ENCODE measurements around the gene DNAH5.

The DNAH5 gene

DNA sequence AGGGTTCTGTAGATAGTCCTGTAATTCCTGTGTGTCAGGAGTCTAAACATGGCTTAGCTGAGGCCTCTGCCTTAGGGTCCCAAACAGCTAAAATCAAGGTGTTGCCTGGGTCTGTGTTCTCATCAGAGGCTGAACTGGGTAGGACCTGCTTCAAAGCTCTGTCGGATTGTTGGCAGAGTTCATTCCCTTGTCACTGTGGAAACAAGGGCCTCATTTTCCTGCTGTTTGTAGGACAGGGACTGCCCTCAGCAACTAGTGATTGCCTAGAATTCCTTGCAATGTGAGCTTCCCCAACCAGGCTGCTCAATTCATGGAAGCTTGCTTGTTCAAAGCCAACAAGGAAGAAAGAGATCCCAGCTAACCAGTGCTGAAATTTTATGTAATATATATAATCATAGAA lies 283.2 kb downstream of the DNAH5 start:
- no peaks in the 10 kb centered on the region for H3K9me3 ChIP-seq (ENCODE audit: control insufficient read depth, insufficient read depth, low read depth, low read length)
- no peak overlapping the region for H3K9ac ChIP-seq (ENCODE audit: low read length)
- H3K4me3 ChIP-seq (ENCODE audit: low read depth, low read length), result no peak overlapping the region
- no peaks in the 10 kb centered on the region for H3K27me3 ChIP-seq (ENCODE audit: control insufficient read depth, insufficient read depth, low read length)
- H3K27ac ChIP-seq (ENCODE audit: low read depth, low read length), result no peak overlapping the region
- H3K36me3 ChIP-seq (ENCODE audit: control insufficient read depth, insufficient read depth, low read length), result no peaks in the 10 kb centered on the region
- H3K4me1 ChIP-seq (ENCODE audit: control insufficient read depth, insufficient read depth, low read length), result no peaks in the 10 kb centered on the region

GRCh38 chr5:13660072-13660471 lies 284.4 kb downstream of the DNAH5 start:
- no peaks in the 10 kb centered on the region for H3K4me1 ChIP-seq (ENCODE audit: control insufficient read depth, insufficient read depth, low read length)
- no peaks in the 10 kb centered on the region for H3K27me3 ChIP-seq (ENCODE audit: control insufficient read depth, insufficient read depth, low read length)
- H3K9ac ChIP-seq (ENCODE audit: low read length), result no peak overlapping the region
- no peaks in the 10 kb centered on the region for H3K36me3 ChIP-seq (ENCODE audit: control insufficient read depth, insufficient read depth, low read length)
- no peaks in the 10 kb centered on the region for H3K9me3 ChIP-seq (ENCODE audit: control insufficient read depth, insufficient read depth, low read depth, low read length)
- H3K4me3 ChIP-seq (ENCODE audit: low read depth, low read length), result no peak overlapping the region
- H3K27ac ChIP-seq (ENCODE audit: low read depth, low read length), result no peak overlapping the region

- H3K27ac ChIP-seq (ENCODE audit: low read depth, low read length), result no peak overlapping the region
- no peaks in the 10 kb centered on the region for H3K4me1 ChIP-seq (ENCODE audit: control insufficient read depth, insufficient read depth, low read length)
- no peak overlapping the region for H3K9ac ChIP-seq (ENCODE audit: low read length)
- H3K27me3 ChIP-seq (ENCODE audit: control insufficient read depth, insufficient read depth, low read length), result no peaks in the 10 kb centered on the region
- H3K9me3 ChIP-seq (ENCODE audit: control insufficient read depth, insufficient read depth, low read depth, low read length), result no peaks in the 10 kb centered on the region
- H3K36me3 ChIP-seq (ENCODE audit: control insufficient read depth, insufficient read depth, low read length), result no peaks in the 10 kb centered on the region
- no peak overlapping the region for H3K4me3 ChIP-seq (ENCODE audit: low read depth, low read length)
Measured at GRCh38 chr5:13659391-13659790, 285.1 kb downstream of the DNAH5 start.

- Histone ChIP-seq H3K27me3 (ENCODE audit: control insufficient read depth, insufficient read depth, low read length) (no peaks in the 10 kb centered on the region), H3K9me3 (ENCODE audit: control insufficient read depth, insufficient read depth, low read depth, low read length) (no peaks in the 10 kb centered on the region), H3K4me1 (ENCODE audit: control insufficient read depth, insufficient read depth, low read length) (no peaks in the 10 kb centered on the region), H3K36me3 (ENCODE audit: control insufficient read depth, insufficient read depth, low read length) (no peaks in the 10 kb centered on the region), H3K4me3 (ENCODE audit: low read depth, low read length) (no peak overlapping the region), H3K27ac (ENCODE audit: low read depth, low read length) (no peak overlapping the region), H3K9ac (ENCODE audit: low read length) (no peak overlapping the region)
Measured at GRCh38 chr5:13658761-13659160, 285.7 kb downstream of the DNAH5 start.

GRCh38 chr5:13658152-13658551 lies 286.3 kb downstream of the DNAH5 start:
- H3K9ac ChIP-seq (ENCODE audit: low read length), result no peak overlapping the region
- H3K4me3 ChIP-seq (ENCODE audit: low read depth, low read length), result no peak overlapping the region
- H3K27me3 ChIP-seq (ENCODE audit: control insufficient read depth, insufficient read depth, low read length), result no peaks in the 10 kb centered on the region
- H3K9me3 ChIP-seq (ENCODE audit: control insufficient read depth, insufficient read depth, low read depth, low read length), result no peaks in the 10 kb centered on the region
- H3K4me1 ChIP-seq (ENCODE audit: control insufficient read depth, insufficient read depth, low read length), result no peaks in the 10 kb centered on the region
- H3K36me3 ChIP-seq (ENCODE audit: control insufficient read depth, insufficient read depth, low read length), result no peaks in the 10 kb centered on the region
- no peak overlapping the region for H3K27ac ChIP-seq (ENCODE audit: low read depth, low read length)

GRCh38 chr5:13653709-13654108 lies 290.8 kb downstream of the DNAH5 start:
- Histone ChIP-seq H3K9me3 (ENCODE audit: control insufficient read depth, insufficient read depth, low read depth, low read length) (peaks cover 7% of the 10 kb centered on the region; the same call in 1 of the 2 replicates), H3K27me3 (ENCODE audit: control insufficient read depth, insufficient read depth, low read length) (no peaks in the 10 kb centered on the region), H3K9ac (ENCODE audit: low read length) (no peak overlapping the region), H3K36me3 (ENCODE audit: control insufficient read depth, insufficient read depth, low read length) (no peaks in the 10 kb centered on the region), H3K4me1 (ENCODE audit: control insufficient read depth, insufficient read depth, low read length) (no peaks in the 10 kb centered on the region), H3K27ac (ENCODE audit: low read depth, low read length) (no peak overlapping the region), H3K4me3 (ENCODE audit: low read depth, low read length) (no peak overlapping the region)

DNA sequence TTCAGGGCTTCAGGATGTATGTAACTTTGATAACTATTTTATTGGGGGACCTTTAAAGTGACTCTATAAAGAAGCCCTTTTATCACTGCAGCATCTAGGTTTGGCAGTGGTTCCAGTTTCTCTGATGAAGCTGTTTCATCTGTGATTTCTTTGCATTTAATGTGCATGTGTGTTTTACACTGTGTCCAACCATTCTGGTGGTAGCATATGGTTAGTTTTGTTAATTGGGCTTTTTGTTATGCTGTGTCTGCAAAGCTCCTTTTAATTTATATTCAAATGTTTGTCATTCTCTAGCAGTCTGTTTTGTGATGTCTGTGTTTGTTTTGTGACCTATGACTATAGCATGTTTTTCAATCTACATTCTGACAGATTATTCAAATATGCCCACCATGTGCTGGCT lies 294.8 kb downstream of the DNAH5 start:
- H3K27ac ChIP-seq (ENCODE audit: low read depth, low read length), result no peak overlapping the region
- H3K36me3 ChIP-seq (ENCODE audit: control insufficient read depth, insufficient read depth, low read length), result no peaks in the 10 kb centered on the region
- no peaks in the 10 kb centered on the region for H3K27me3 ChIP-seq (ENCODE audit: control insufficient read depth, insufficient read depth, low read length)

DNA sequence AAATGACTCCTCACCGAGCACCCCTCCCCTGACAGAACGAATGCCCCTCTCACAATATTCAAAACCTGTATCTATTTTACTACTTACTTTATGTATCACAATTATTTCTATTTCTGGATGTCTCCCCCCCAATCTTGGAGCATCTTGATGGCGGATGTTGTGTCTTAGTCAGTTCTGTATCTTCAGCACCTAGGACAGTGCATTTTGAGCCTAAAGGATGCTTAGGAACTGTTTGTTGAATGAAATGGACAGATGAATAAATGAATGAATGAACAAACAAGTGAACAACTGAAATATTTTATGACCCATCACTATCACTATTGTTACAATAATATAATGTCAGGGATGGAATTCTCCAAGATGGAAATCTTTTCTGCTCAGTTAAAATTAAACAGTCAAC lies 295.7 kb downstream of the DNAH5 start:
- Histone ChIP-seq H3K4me3 (ENCODE audit: low read depth, low read length) (no peak overlapping the region), H3K27me3 (ENCODE audit: control insufficient read depth, insufficient read depth, low read length) (no peaks in the 10 kb centered on the region), H3K36me3 (ENCODE audit: control insufficient read depth, insufficient read depth, low read length) (no peaks in the 10 kb centered on the region), H3K4me1 (ENCODE audit: control insufficient read depth, insufficient read depth, low read length) (no peaks in the 10 kb centered on the region), H3K9me3 (ENCODE audit: control insufficient read depth, insufficient read depth, low read depth, low read length) (peaks cover 7% of the 10 kb centered on the region; the same call in 1 of the 2 replicates), H3K27ac (ENCODE audit: low read depth, low read length) (no peak overlapping the region), H3K9ac (ENCODE audit: low read length) (no peak overlapping the region)

More for the DNA sequence above, 294.8 kb downstream of the DNAH5 start:
- H3K9ac ChIP-seq (ENCODE audit: low read length), result no peak overlapping the region
- no peak overlapping the region for H3K4me3 ChIP-seq (ENCODE audit: low read depth, low read length)
- H3K9me3 ChIP-seq (ENCODE audit: control insufficient read depth, insufficient read depth, low read depth, low read length), result peaks cover 7% of the 10 kb centered on the region; the same call in 1 of the 2 replicates
- no peaks in the 10 kb centered on the region for H3K4me1 ChIP-seq (ENCODE audit: control insufficient read depth, insufficient read depth, low read length)

GRCh38 chr5:13643734-13644133 lies 300.8 kb downstream of the DNAH5 start:
- H3K36me3 ChIP-seq (ENCODE audit: control insufficient read depth, insufficient read depth, low read length), result no peaks in the 10 kb centered on the region
- H3K27me3 ChIP-seq (ENCODE audit: control insufficient read depth, insufficient read depth, low read length), result no peaks in the 10 kb centered on the region
- H3K9ac ChIP-seq (ENCODE audit: low read length), result no peak overlapping the region
- H3K9me3 ChIP-seq (ENCODE audit: control insufficient read depth, insufficient read depth, low read depth, low read length), result no peaks in the 10 kb centered on the region; the same call in 1 of the 2 replicates
- H3K4me3 ChIP-seq (ENCODE audit: low read depth, low read length), result no peak overlapping the region
- H3K27ac ChIP-seq (ENCODE audit: low read depth, low read length), result no peak overlapping the region
- no peaks in the 10 kb centered on the region for H3K4me1 ChIP-seq (ENCODE audit: control insufficient read depth, insufficient read depth, low read length)

DNA sequence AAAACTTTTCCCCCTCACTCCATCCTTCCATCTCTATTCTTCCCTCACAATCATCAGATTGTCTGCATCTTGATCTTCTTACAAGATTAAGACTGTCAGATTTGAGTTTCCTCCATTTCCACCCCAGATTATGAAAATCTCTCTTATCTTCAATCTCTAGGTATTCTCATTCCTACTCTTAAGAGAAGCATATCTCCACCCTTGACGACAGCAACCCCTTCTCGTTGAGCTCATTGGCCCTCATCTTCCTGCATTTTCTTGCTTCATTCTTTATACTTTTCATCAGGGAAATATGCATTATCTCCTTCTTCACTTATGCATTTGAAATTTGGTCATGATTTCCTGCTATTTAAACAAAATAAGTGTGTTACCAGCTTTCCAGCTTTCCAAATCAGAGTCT lies 301.3 kb downstream of the DNAH5 start:
- H3K9me3 ChIP-seq (ENCODE audit: control insufficient read depth, insufficient read depth, low read depth, low read length), result no peaks in the 10 kb centered on the region; the same call in 1 of the 2 replicates
- no peaks in the 10 kb centered on the region for H3K36me3 ChIP-seq (ENCODE audit: control insufficient read depth, insufficient read depth, low read length)
- no peaks in the 10 kb centered on the region for H3K27me3 ChIP-seq (ENCODE audit: control insufficient read depth, insufficient read depth, low read length)
- no peak overlapping the region for H3K4me3 ChIP-seq (ENCODE audit: low read depth, low read length)
- H3K9ac ChIP-seq (ENCODE audit: low read length), result no peak overlapping the region
- no peaks in the 10 kb centered on the region for H3K4me1 ChIP-seq (ENCODE audit: control insufficient read depth, insufficient read depth, low read length)
- no peak overlapping the region for H3K27ac ChIP-seq (ENCODE audit: low read depth, low read length)
